SK-N-SH (cell line): ENCODE measurements around the gene NSDHL. TPM values are rescaled to one million over a fixed set of nuclear protein-coding genes. Genes with fewer than 3 reads are reported as not detected.

Source experiments
- CTCF ChIA-PET: fragments of 300-600, 350-600 bp; formaldehyde crosslinking; extraction: SDS; loops from one replicate; lab custom pipeline; 2021; lab: Yijun Ruan, JAX
- POLR2A ChIA-PET: fragments of 350-600 bp; sonication (Branson Sonifier 250); formaldehyde crosslinking; extraction: SDS; loops from one replicate; lab custom pipeline; 2020; ENCODE audit warnings: antibody characterized with exemption, inconsistent platforms; lab: Yijun Ruan, JAX
- DNase-seq: peaks from one replicate; pipeline ENCODE4 v3.0.0; 2012
- H2AFZ ChIP-seq: fragments of 200-600 bp; sonication (generic); 2 replicates; pipeline ENCODE4 v1.8.1; 2016; ENCODE audit warnings: antibody characterized with exemption, mild to moderate bottlenecking, low read depth
- H3F3A ChIP-seq: fragments of 200-600 bp; sonication (generic); replicated peaks from 2 replicates; pipeline ENCODE3; 2016; ENCODE audit warnings: antibody characterized with exemption, mild to moderate bottlenecking; ENCODE audit not compliant: insufficient read depth
- H3K27ac ChIP-seq, 2 experiments: fragments of 200-500 bp in 1 of 2; fragments of 200-600 bp in 1 of 2; sonication (Bioruptor generic) in 1 of 2; sonication (generic), shearing (Covaris generic) in 1 of 2; 2 replicates each; pipeline versions ENCODE4 v1.5.1 to v1.6.1; 2014 to 2016; ENCODE audit warnings: low read depth in 2 of 2, inconsistent platforms in 1 of 2, low read length in 1 of 2, mild to moderate bottlenecking in 1 of 2, mixed read lengths in 1 of 2
- H3K27me3 ChIP-seq: fragments of 200-600 bp; sonication (generic), shearing (Covaris generic); 2 replicates; pipeline ENCODE4 v1.6.1; 2016; ENCODE audit warnings: mixed run types; ENCODE audit not compliant: insufficient read depth
- H3K36me3 ChIP-seq, 2 experiments: fragments of 200-500 bp in 1 of 2; fragments of 200-600 bp in 1 of 2; sonication (Bioruptor generic) in 1 of 2; sonication (generic) in 1 of 2; replicated peaks in 1 of 2; 2 replicates each; pipeline versions ENCODE3 to v1.5.1; 2014 to 2016; ENCODE audit warnings: low read length in 1 of 2, mild to moderate bottlenecking in 1 of 2; ENCODE audit not compliant: insufficient read depth in 2 of 2, control insufficient read depth in 1 of 2
- H3K4me1 ChIP-seq, 2 experiments: fragments of 200-500 bp in 1 of 2; fragments of 200-600 bp in 1 of 2; sonication (Bioruptor generic) in 1 of 2; sonication (generic), shearing (Covaris generic) in 1 of 2; 2 replicates each; pipeline versions ENCODE4 v1.5.1 to v1.6.1; 2014 to 2016; ENCODE audit warnings: low read depth in 1 of 2, low read length in 1 of 2, mixed run types in 1 of 2; ENCODE audit not compliant: insufficient read depth in 2 of 2, control insufficient read depth in 1 of 2
- H3K4me2 ChIP-seq: fragments of 200-600 bp; sonication (generic), shearing (Covaris generic); 2 replicates; pipeline ENCODE4 v1.6.1; 2017; ENCODE audit warnings: mixed run types
- H3K4me3 ChIP-seq, 2 experiments: fragments of 200-500 bp in 1 of 2; fragments of 200-600 bp in 1 of 2; sonication (Bioruptor generic) in 1 of 2; sonication (generic), shearing (Covaris generic) in 1 of 2; 2 replicates each; pipeline versions ENCODE4 v1.5.1 to v1.8.1; 2014 to 2016; ENCODE audit warnings: low read depth in 2 of 2, inconsistent platforms in 1 of 2, low read length in 1 of 2, mild to moderate bottlenecking in 1 of 2, mixed read lengths in 1 of 2, moderate library complexity in 1 of 2
- H3K79me2 ChIP-seq: fragments of 200-600 bp; sonication (generic); 2 replicates; pipeline ENCODE4 v1.8.1; 2017; ENCODE audit warnings: mild to moderate bottlenecking; ENCODE audit not compliant: insufficient read depth
- H3K9ac ChIP-seq: fragments of 200-600 bp; sonication (generic); 2 replicates; pipeline ENCODE4 v1.6.1; 2017; ENCODE audit warnings: mixed run types
- H3K9me2 ChIP-seq: fragments of 200-600 bp; sonication (generic); 2 replicates; pipeline ENCODE4 v1.6.1; 2017; ENCODE audit warnings: mixed run types
- H3K9me3 ChIP-seq: fragments of 200-600 bp; sonication (generic); 2 replicates; pipeline ENCODE4 v1.6.1; 2017; ENCODE audit warnings: mixed run types, mild to moderate bottlenecking, moderate library complexity
- H4K20me1 ChIP-seq: fragments of 200-600 bp; sonication (generic); 2 replicates; pipeline ENCODE4 v1.6.1; 2017; ENCODE audit warnings: mild to moderate bottlenecking, mixed run types; ENCODE audit not compliant: insufficient read depth
- CHD2 ChIP-seq: fragments of 150-350 bp; IDR thresholded peaks from 2 replicates; pipeline ENCODE4 v1.6.1; 2018; ENCODE audit warnings: low read length; ENCODE audit not compliant: partially characterized antibody
- ELF1 ChIP-seq: IDR thresholded peaks from 2 replicates; pipeline ENCODE4 v1.4.0; 2012
- EP300 ChIP-seq, 2 experiments: IDR thresholded peaks; 2 replicates each; pipeline versions ENCODE4 v1.4.0 to v1.6.1; 2012; ENCODE audit warnings: borderline replicate concordance in 1 of 2, low read depth in 1 of 2, low read length in 1 of 2
- EZH2phosphoT487 ChIP-seq: fragments of 200-600 bp; sonication (generic); IDR thresholded peaks from 2 replicates; pipeline ENCODE4 v1.6.1; 2017; ENCODE audit warnings: low read depth, mixed run types, mild to moderate bottlenecking, antibody characterized with exemption, moderate library complexity, borderline replicate concordance
- FOSL2 ChIP-seq: IDR thresholded peaks from 2 replicates; pipeline ENCODE4 v1.4.0; 2012; ENCODE audit warnings: low read depth, mild to moderate bottlenecking, moderate library complexity, borderline replicate concordance
- FOXJ3 ChIP-seq: sonication (generic); formaldehyde crosslinking; IDR thresholded peaks from 2 replicates; pipeline ENCODE4 v1.5.1; 2020; ENCODE audit warnings: mild to moderate bottlenecking, missing genetic modification reagents
- GABPA ChIP-seq: IDR thresholded peaks from 2 replicates; pipeline ENCODE4 v1.4.0; 2012; ENCODE audit warnings: low read depth, mild to moderate bottlenecking
- MAX ChIP-seq: IDR thresholded peaks from 2 replicates; pipeline ENCODE4 v1.4.0; 2012; ENCODE audit warnings: low read depth
- MEF2A ChIP-seq: IDR thresholded peaks from 2 replicates; pipeline ENCODE4 v1.4.0; 2012; ENCODE audit warnings: low read depth, borderline replicate concordance
- MXI1 ChIP-seq: IDR thresholded peaks from 2 replicates; pipeline ENCODE4 v1.6.1; 2012; ENCODE audit warnings: mild to moderate bottlenecking, low read depth, low read length, improper control_type of control experiment
- NFIC ChIP-seq: IDR thresholded peaks from 2 replicates; pipeline ENCODE4 v1.4.0; 2012; ENCODE audit warnings: borderline replicate concordance
- POLR2AphosphoS5 ChIP-seq: IDR thresholded peaks from 2 replicates; pipeline ENCODE4 v1.6.1; 2012; ENCODE audit warnings: low read depth, low read length
- RAD21 ChIP-seq: IDR thresholded peaks from 2 replicates; pipeline ENCODE4 v1.6.1; 2012; ENCODE audit warnings: mild to moderate bottlenecking, low read length
- SMC3 ChIP-seq: IDR thresholded peaks from 2 replicates; pipeline ENCODE4 v1.6.1; 2012; ENCODE audit warnings: low read depth, low read length, improper control_type of control experiment
- TCF12 ChIP-seq: IDR thresholded peaks from 2 replicates; pipeline ENCODE4 v1.4.0; 2012
- USF1 ChIP-seq: IDR thresholded peaks from 2 replicates; pipeline ENCODE4 v1.4.0; 2012; ENCODE audit warnings: low read depth, borderline replicate concordance
- USF2 ChIP-seq: fragments of 150-350 bp; IDR thresholded peaks from 2 replicates; pipeline ENCODE4 v1.6.1; 2017; ENCODE audit warnings: antibody characterized with exemption, low read length, low read depth, borderline replicate concordance
- YY1 ChIP-seq: IDR thresholded peaks from 2 replicates; pipeline ENCODE4 v1.4.0; 2012; ENCODE audit warnings: low read depth, mild to moderate bottlenecking
- WGBS: methylation state at CpG from one replicate; pipeline ENCODE4 v1.1.6; 2017; ENCODE audit warnings: low lambda C conversion rate; 5-methylcytosine and 5-hydroxymethylcytosine counted together
- polyA plus RNA-seq, 3 experiments: library from polyadenylated mRNA; depleted of rRNA; stranded (reverse); fragments of >200 nt; gene quantifications; 2 replicates each; pipeline ENCODE4 v1.2.3, GENCODE V29; 2012

The NSDHL gene
- polyA plus RNA-seq, 1 of the 3 experiments (the other 2 are of a cell fraction) = 24.8 TPM

GRCh38 chrX:152900937-152901445 lies 70.1 kb downstream of the NSDHL start:
- Histone ChIP-seq H3K27me3 (no peaks in the 10 kb centered on the region; the same call in 1 of the 2 replicates), H3F3A (peaks cover 4% of the 10 kb centered on the region), H3K9me3 (no peaks in the 10 kb centered on the region), H3K4me2 (no peak overlapping the region), H3K4me1 (peaks cover 6 to 13% of the 10 kb centered on the region in 2 experiments; a peak in 2 of 4 replicates), H3K9me2 (no peaks in the 10 kb centered on the region), H4K20me1 (no peaks in the 10 kb centered on the region), H3K79me2 (no peaks in the 10 kb centered on the region), H3K9ac (no peak overlapping the region), H3K36me3 (no peaks in the 10 kb centered on the region), H3K4me3 (no peak overlapping the region), H3K27ac (no peak overlapping the region), H2AFZ (no peak overlapping the region)
- ChIA-PET CTCF (interaction anchor here (1.2 to 5.2 kb wide), 3 partner anchors 15 to 41 kb away, joined by 3 to 37 read pairs (median 4); no protein-coding TSS in a partner anchor), POLR2A (no interaction called here)
- WGBS = 66% methylated on average over 8 of the region's 8 CpGs
- TF ChIP-seq POLR2AphosphoS5 (no peak), CHD2 (no peak), GABPA (no peak), FOXJ3 (no peak), RAD21 (no peak), USF2 (no peak), YY1 (no peak), FOSL2 (no peak), EP300 (IDR thresholded peaks at IDR 0.05; ENCODE audit: borderline replicate concordance in 1 of 2, low read depth in 1 of 2, low read length in 1 of 2) (no peak), NFIC (no peak), MEF2A (no peak)
- DNase-seq = no peak

- CTCF ChIA-PET = interaction anchor here (1.0 to 5.2 kb wide), 4 partner anchors 14 to 40 kb away, joined by 3 to 37 read pairs (median 4); no protein-coding TSS in a partner anchor
- Histone ChIP-seq H3K4me2 (no peak overlapping the region), H2AFZ (no peak overlapping the region), H3K36me3 (no peaks in the 10 kb centered on the region), H4K20me1 (no peaks in the 10 kb centered on the region), H3K4me1 (peaks cover 6 to 21% of the 10 kb centered on the region in 2 experiments; a peak in 2 of 4 replicates), H3F3A (peaks cover 4% of the 10 kb centered on the region), H3K9ac (no peak overlapping the region), H3K27me3 (no peaks in the 10 kb centered on the region; the same call in 1 of the 2 replicates), H3K9me3 (no peaks in the 10 kb centered on the region), H3K4me3 (no peak overlapping the region), H3K79me2 (no peaks in the 10 kb centered on the region), H3K27ac (no peak overlapping the region), H3K9me2 (no peaks in the 10 kb centered on the region)
- TF ChIP-seq MXI1 (no peak), TCF12 (no peak), GABPA (no peak), EZH2phosphoT487 (no peak), USF1 (no peak), FOSL2 (no peak), YY1 (no peak), NFIC (no peak), MAX (no peak), FOXJ3 (no peak), MEF2A (no peak), SMC3 (no peak), ELF1 (no peak)
- 56% methylated on average over 10 of the region's 15 CpGs for WGBS
- no peak for DNase-seq
- POLR2A ChIA-PET = no interaction called here
These were observed 71.1 kb downstream of the NSDHL start for GRCh38 chrX:152901816-152902501.
